Fibroblast of skin of back (primary cell): Measurements from ENCODE around the gene GSPT1.
A peak's percentile ranks its signal among the peaks of the same experiment; 100 is the strongest.

Experiments used
- DNase-seq: peaks from one replicate; pipeline ENCODE4 v3.0.0-alpha.2; 2013

Gene GSPT1

GRCh38 chr16:11913425-11914079 is 2.2 kb downstream of the GSPT1 start:
- DNase-seq = peak; percentile 35

GRCh38 chr16:11909653-11910545 is 5.9 kb downstream of the GSPT1 start:
- DNase-seq = peak; percentile 62

GRCh38 chr16:11907160-11907970 is 8.4 kb downstream of the GSPT1 start:
- no peak for DNase-seq

GRCh38 chr16:11903906-11904305 is 11.8 kb downstream of the GSPT1 start:
- no peak for DNase-seq

- DNase-seq = no peak
These were observed 14.7 kb downstream of the GSPT1 start for GRCh38 chr16:11901091-11901490.

- DNase-seq = peak; percentile 87
These were observed 19.1 kb downstream of the GSPT1 start for GRCh38 chr16:11896486-11897176.

GRCh38 chr16:11893571-11893970 is 22.2 kb downstream of the GSPT1 start:
- no peak for DNase-seq

GRCh38 chr16:11892761-11893160 is 23.0 kb downstream of the GSPT1 start:
- no peak for DNase-seq

GRCh38 chr16:11890231-11890965 is 25.4 kb downstream of the GSPT1 start:
- DNase-seq = no peak

- no peak for DNase-seq
These were observed 28.9 kb downstream of the GSPT1 start for GRCh38 chr16:11886881-11887280.

- no peak for DNase-seq
These were observed 31.7 kb downstream of the GSPT1 start for GRCh38 chr16:11884035-11884434.

GRCh38 chr16:11880007-11880406 is 35.7 kb downstream of the GSPT1 start:
- DNase-seq = no peak

GRCh38 chr16:11877374-11877773 is 38.4 kb downstream of the GSPT1 start:
- no peak for DNase-seq

- no peak for DNase-seq
These were observed 39.5 kb downstream of the GSPT1 start for GRCh38 chr16:11876306-11876705.

- DNase-seq = no peak
These were observed 40.0 kb downstream of the GSPT1 start for GRCh38 chr16:11875721-11876120.

GRCh38 chr16:11871193-11871592 is 44.6 kb downstream of the GSPT1 start:
- peak; percentile 48 for DNase-seq

GRCh38 chr16:11870399-11870798 is 45.4 kb downstream of the GSPT1 start:
- DNase-seq = peak; percentile 50

- DNase-seq = no peak
These were observed 46.2 kb downstream of the GSPT1 start for GRCh38 chr16:11869353-11870228.

GRCh38 chr16:11868412-11868980 is 47.3 kb downstream of the GSPT1 start:
- DNase-seq = no peak

GRCh38 chr16:11862489-11862888 is 53.3 kb downstream of the GSPT1 start:
- DNase-seq = no peak
